DLD1 (cell line): Measurements from ENCODE around the gene ZNF182.
"Not testable (repeated sequence)": the region's sequence is repeated elsewhere in the genome, so short reads cannot be mapped to it uniquely, and the experiment has no call there.

Experiments used
- in situ Hi-C: cut with HindIII; loops from 2 replicates; pipeline ENCODE4 v1.10.0; 2017; ENCODE audit warnings: low sequenced_read_pairs

The ZNF182 gene

GRCh38 chrX:48003758-48004457 lies at the start of gene ZNF182:
TSS of gene ZNF182 (minus strand) at chrX:48003989. CDS start at chrX:48002609, 1,380 bp downstream.
- in situ Hi-C loops = no loop called here

GRCh38 chrX:48046846-48047245 lies 43.1 kb upstream of the ZNF182 start:
- in situ Hi-C loops = no loop called here

- in situ Hi-C loops = no loop called here
These were observed 41.9 kb upstream of the ZNF182 start for GRCh38 chrX:48045410-48046311.

GRCh38 chrX:48043056-48043455 lies 39.3 kb upstream of the ZNF182 start:
- in situ Hi-C loops = no loop called here

GRCh38 chrX:48035891-48036290 lies 32.1 kb upstream of the ZNF182 start:
- in situ Hi-C loops = no loop called here

GRCh38 chrX:48030641-48031173 lies 26.9 kb upstream of the ZNF182 start:
- in situ Hi-C loops = not testable (repeated sequence)

- in situ Hi-C loops = no loop called here
These were observed 26.4 kb upstream of the ZNF182 start for GRCh38 chrX:48030237-48030636.

- in situ Hi-C loops = no loop called here
These were observed 24.3 kb upstream of the ZNF182 start for GRCh38 chrX:48028091-48028490.

- in situ Hi-C loops = not testable (repeated sequence)
These were observed 23.8 kb upstream of the ZNF182 start for GRCh38 chrX:48027545-48027944.

- in situ Hi-C loops = no loop called here
These were observed 21.8 kb upstream of the ZNF182 start for GRCh38 chrX:48025561-48025960.

GRCh38 chrX:48022738-48023137 lies 18.9 kb upstream of the ZNF182 start:
- in situ Hi-C loops = no loop called here

GRCh38 chrX:48022100-48022499 lies 18.3 kb upstream of the ZNF182 start:
- in situ Hi-C loops = no loop called here

GRCh38 chrX:48021026-48021900 lies 17.5 kb upstream of the ZNF182 start:
- in situ Hi-C loops = no loop called here

GRCh38 chrX:48020472-48020871 lies 16.7 kb upstream of the ZNF182 start:
- in situ Hi-C loops = not testable (repeated sequence)

GRCh38 chrX:48019892-48020291 lies 16.1 kb upstream of the ZNF182 start:
- in situ Hi-C loops = not testable (repeated sequence)

GRCh38 chrX:48016583-48017310 lies 13.0 kb upstream of the ZNF182 start:
- in situ Hi-C loops = not testable (repeated sequence)

GRCh38 chrX:48009445-48009960 lies 5.7 kb upstream of the ZNF182 start:
- in situ Hi-C loops = not testable (repeated sequence)

GRCh38 chrX:48006688-48007087 lies 2.9 kb upstream of the ZNF182 start, which contains the start of gene SPACA5:
TSS of gene SPACA5 (plus strand) at chrX:48006988. CDS start at chrX:48007803, 815 bp downstream.
- in situ Hi-C loops = not testable (repeated sequence)

GRCh38 chrX:48003367-48003757 lies 427 bp downstream of the ZNF182 start:
- in situ Hi-C loops = no loop called here

- in situ Hi-C loops = no loop called here
These were observed 860 bp downstream of the ZNF182 start for GRCh38 chrX:48002929-48003328.
